Right lobe of liver (tissue), 6 donors: ENCODE data around the gene CPSF4. TPM values are rescaled to one million over a fixed set of nuclear protein-coding genes. Genes with fewer than 3 reads are reported as not detected.

ENCODE experiments used
- ATAC-seq, 4 donors: fragments of 200-7000 bp; cut with Tn5 transposase; one replicate each; pipeline ENCODE4 v1.9.1; 2020; ENCODE audit warnings: mild to moderate bottlenecking in 4 of 4, moderate library complexity in 4 of 4
- DNase-seq, 3 donors: peaks; one replicate each; pipeline ENCODE4 v3.0.0-alpha.2; 2020
- H3K27ac ChIP-seq, 3 donors: fragments of 200-600 bp; one replicate each; pipeline ENCODE4 v1.8.0; 2022
- H3K27me3 ChIP-seq, 2 donors: fragments of 200-600 bp; one replicate each; pipeline ENCODE4 v1.8.0; 2022
- H3K36me3 ChIP-seq, 4 donors: fragments of 200-600 bp; sonication (generic) in 1 of 4; one replicate each; pipeline versions ENCODE4 v1.5.1 to v1.8.0; 2017 to 2022; ENCODE audit warnings: control low read depth in 1 of 4
- H3K4me1 ChIP-seq, 4 donors: fragments of 200-600 bp; sonication (generic) in 1 of 4; one replicate each; pipeline versions ENCODE4 v1.5.1 to v1.8.0; 2017 to 2022; ENCODE audit warnings: control low read depth in 1 of 4
- H3K4me3 ChIP-seq, 3 donors: fragments of 200-600 bp; one replicate each; pipeline ENCODE4 v1.8.0; 2022
- H3K9me3 ChIP-seq, 4 donors: fragments of 200-600 bp; sonication (generic) in 1 of 4; one replicate each; pipeline versions ENCODE4 v1.5.1 to v1.8.0; 2017 to 2022; ENCODE audit warnings: control low read depth in 1 of 4
- POLR2A ChIP-seq: fragments of 450-650 bp; IDR thresholded peaks from one replicate; pipeline ENCODE4 v1.6.1; 2017; ENCODE audit warnings: antibody characterized with exemption, mild to moderate bottlenecking
- WGBS: methylation state at CpG from one replicate; pipeline ENCODE4 v1.1.6; 2018; ENCODE audit warnings: low coverage, low lambda C conversion rate; ENCODE audit not compliant: insufficient coverage; ENCODE audit errors: missing lambda C conversion rate; 5-methylcytosine and 5-hydroxymethylcytosine counted together
- intact Hi-C, 2 donors: fragments of 100-400 bp; cut with DNase I; formaldehyde crosslinking; loops; one replicate each; pipeline versions ENCODE4 v1.11.2 to v1.14.1; 2022
- total RNA-seq, 6 experiments: library from RNA; depleted of rRNA in 2 of 6; stranded (reverse); fragments of >200 nt in 2 of 6; fragmentation: NEBNext Ultra II Directional in 3 of 6; extraction: Animal tissue kit (Norgen Biotek cat#: 25700) in 3 of 6; gene quantifications; one replicate each; pipeline versions ENCODE4 v1.1.0 to v1.2.4, GENCODE V29; 2016 to 2023
- TF ChIP-seq, protein P1 (sequence below), 4 donors: fragments of 200-600 bp in 3 of 4; fragments of 450-650 bp in 1 of 4; IDR thresholded peaks; one replicate each; pipeline versions ENCODE4 v1.5.1 to v1.8.0; 2016 to 2022; ENCODE audit warnings: antibody characterized with exemption in 4 of 4, mild to moderate bottlenecking in 2 of 4
- donor health status: DM: no; HTN: yes; CAD: no.
- donor health status: DM: no; HTN: no; CAD: no.
- donor health status: DM: no; HTN: no; CAD: no.
- donor health status: DM: no; HTN: yes; CAD: no.
- donor health status: DM: no; HTN: yes; CAD: no.

The CPSF4 gene
- total RNA-seq, 6 experiments from 2014 or later: 10.1 to 16.7 (median 12.0) TPM

DNA sequence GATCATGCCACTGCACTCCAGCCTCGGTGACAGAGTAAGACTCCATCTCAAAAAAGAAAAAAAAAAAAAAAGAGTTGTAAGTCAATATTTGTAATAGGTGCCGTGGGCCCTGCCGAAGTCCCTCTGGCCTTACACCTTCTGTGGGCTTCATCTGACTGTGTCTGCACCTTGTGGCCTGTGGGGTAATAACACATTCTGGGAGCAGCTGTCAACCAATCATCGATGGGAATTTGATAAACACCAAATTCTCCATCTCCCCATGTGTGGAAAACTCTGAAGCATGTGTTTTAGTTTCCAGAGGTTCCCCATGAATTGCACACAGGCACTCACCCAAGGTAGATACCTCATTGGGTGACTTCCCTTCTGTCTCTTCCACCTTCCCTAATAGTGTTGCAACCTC, 50.5 kb downstream of the CPSF4 start:
- H3K4me3 ChIP-seq: no peak overlapping the region
- ATAC-seq (peak in 2 of 4 donors; percentile 32 to 50), DNase-seq (peak in 1 of 3 donors; percentile 2)
- no peaks in the 10 kb centered on the region for H3K27me3 ChIP-seq
- TF ChIP-seq, protein P1, sequence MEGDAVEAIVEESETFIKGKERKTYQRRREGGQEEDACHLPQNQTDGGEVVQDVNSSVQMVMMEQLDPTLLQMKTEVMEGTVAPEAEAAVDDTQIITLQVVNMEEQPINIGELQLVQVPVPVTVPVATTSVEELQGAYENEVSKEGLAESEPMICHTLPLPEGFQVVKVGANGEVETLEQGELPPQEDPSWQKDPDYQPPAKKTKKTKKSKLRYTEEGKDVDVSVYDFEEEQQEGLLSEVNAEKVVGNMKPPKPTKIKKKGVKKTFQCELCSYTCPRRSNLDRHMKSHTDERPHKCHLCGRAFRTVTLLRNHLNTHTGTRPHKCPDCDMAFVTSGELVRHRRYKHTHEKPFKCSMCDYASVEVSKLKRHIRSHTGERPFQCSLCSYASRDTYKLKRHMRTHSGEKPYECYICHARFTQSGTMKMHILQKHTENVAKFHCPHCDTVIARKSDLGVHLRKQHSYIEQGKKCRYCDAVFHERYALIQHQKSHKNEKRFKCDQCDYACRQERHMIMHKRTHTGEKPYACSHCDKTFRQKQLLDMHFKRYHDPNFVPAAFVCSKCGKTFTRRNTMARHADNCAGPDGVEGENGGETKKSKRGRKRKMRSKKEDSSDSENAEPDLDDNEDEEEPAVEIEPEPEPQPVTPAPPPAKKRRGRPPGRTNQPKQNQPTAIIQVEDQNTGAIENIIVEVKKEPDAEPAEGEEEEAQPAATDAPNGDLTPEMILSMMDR (IDR thresholded peaks at IDR 0.05): no peak
- TF ChIP-seq POLR2A: no peak
- H3K36me3 ChIP-seq: peaks cover 0 to 16% (median 9%) of the 10 kb centered on the region in 4 donors
- 45% methylated on average over 3 of the region's 4 CpGs for WGBS
- H3K4me1 ChIP-seq: no peaks in the 10 kb centered on the region
- intact Hi-C loops: no loop called here
- no peak overlapping the region for H3K27ac ChIP-seq
- peaks cover 0 to 12% (median 4%) of the 10 kb centered on the region in 4 donors for H3K9me3 ChIP-seq

DNA sequence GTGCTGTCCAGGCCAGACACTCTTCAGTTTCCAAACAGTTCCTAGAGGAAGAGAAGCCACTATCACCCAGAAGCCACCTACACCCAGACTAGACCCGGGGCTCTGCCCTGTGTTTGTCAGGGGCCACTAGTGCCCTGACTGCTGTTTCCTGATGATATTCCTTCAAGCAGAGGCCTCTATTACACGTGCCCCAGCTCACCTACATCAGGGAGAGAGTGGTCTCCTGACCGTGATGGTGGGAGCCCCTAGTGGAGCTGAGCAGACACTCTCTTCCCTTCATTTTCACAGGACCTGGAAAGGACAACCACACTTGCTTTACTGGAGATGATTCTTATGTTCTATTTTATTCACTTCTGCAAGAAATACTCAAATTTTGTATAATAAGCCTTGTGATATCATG, 52.1 kb downstream of the CPSF4 start:
- peaks cover 0 to 29% (median 13%) of the 10 kb centered on the region in 4 donors for H3K36me3 ChIP-seq
- ATAC-seq (no peak), DNase-seq (peak in 1 of 3 donors; percentile 11)
- WGBS: no CpG with 5 or more reads among the region's 3 CpGs
- no peak overlapping the region for H3K4me3 ChIP-seq
- peaks cover 0 to 19% (median 5%) of the 10 kb centered on the region in 4 donors for H3K9me3 ChIP-seq
- no peak for TF ChIP-seq POLR2A
- TF ChIP-seq, protein P1 (IDR thresholded peaks at IDR 0.05): no peak
- H3K27ac ChIP-seq: no peak overlapping the region
- no peaks in the 10 kb centered on the region for H3K4me1 ChIP-seq
- intact Hi-C loops: no loop called here
- no peaks in the 10 kb centered on the region for H3K27me3 ChIP-seq

DNA sequence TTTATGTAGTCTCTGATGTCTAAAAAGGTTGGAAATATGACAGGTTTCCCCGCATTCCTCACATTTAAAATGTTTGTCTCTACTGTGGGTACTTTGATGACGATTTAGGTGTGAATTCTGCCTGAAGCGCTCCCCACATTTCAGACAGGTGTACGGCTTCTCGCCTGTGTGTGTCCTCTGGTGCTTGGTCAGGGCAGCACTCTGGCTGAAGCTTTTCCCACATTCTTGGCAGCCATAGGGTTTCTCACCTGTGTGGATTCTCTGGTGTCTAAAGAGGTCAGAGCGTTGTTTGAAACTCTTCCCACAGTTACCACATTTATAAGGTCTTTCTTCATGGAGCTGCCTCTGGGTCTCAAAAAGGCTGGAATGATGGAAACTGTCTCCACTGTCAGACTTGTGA, 55.1 kb downstream of the CPSF4 start:
- no peaks in the 10 kb centered on the region for H3K27me3 ChIP-seq
- 100% methylated on average over 3 of the region's 6 CpGs for WGBS
- H3K4me1 ChIP-seq: peaks cover 0 to 12% (median 7%) of the 10 kb centered on the region in 4 donors
- DNase-seq (peak in 1 of 3 donors; percentile 1), ATAC-seq (no peak)
- no peak overlapping the region for H3K4me3 ChIP-seq
- intact Hi-C loops: no loop called here
- H3K27ac ChIP-seq: no peak overlapping the region
- TF ChIP-seq, protein P1 (IDR thresholded peaks at IDR 0.05): no peak
- no peak for TF ChIP-seq POLR2A
- H3K9me3 ChIP-seq: peaks cover 0 to 19% (median 5%) of the 10 kb centered on the region in 4 donors
- H3K36me3 ChIP-seq: peaks cover 0 to 48% (median 15%) of the 10 kb centered on the region in 4 donors

DNA sequence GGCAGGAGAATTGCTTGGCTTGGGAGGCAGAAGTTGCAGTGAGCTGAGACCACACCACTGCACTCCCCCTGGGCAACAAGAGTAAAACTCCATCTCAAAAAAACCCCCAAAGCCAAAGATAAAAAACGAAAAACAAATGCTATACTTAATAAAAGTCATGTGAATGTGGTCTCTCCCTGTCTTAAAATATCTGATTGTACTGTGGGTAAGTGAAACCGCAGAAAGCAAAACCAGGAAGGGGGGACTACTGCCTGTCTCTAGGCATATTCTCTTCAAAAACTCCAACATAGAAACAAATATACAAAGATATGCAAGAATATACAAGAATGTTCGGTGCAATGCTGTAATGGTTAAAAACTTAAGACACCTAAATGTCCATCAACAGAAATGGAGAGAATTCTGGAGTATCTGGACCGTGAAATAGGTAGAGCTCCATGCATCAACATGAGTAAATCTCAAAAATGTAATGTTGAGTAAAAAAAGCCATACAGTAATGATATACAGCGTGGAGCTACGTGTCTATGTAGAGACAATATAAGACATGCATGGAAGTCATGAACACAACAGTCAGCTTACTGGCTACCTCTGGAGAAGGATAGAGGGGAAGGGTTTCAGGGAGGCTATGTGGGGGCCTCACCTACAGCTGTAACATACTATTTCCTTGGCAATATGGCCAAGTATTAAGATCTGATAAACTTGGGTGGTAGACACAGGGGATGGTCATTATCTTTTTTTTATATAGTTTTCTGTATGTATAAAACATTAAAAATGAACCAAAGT, 59.2 kb downstream of the CPSF4 start:
- intact Hi-C loops: no loop called here
- peak overlapping the region in 2 of 3 donors; percentile 86 to 100 for H3K4me3 ChIP-seq
- peaks cover 3 to 22% (median 8%) of the 10 kb centered on the region in 4 donors for H3K4me1 ChIP-seq
- TF ChIP-seq, protein P1 (IDR thresholded peaks at IDR 0.05): no peak
- no peak for TF ChIP-seq POLR2A
- ATAC-seq (no peak), DNase-seq (no peak)
- WGBS: 71% methylated on average over 6 of the region's 6 CpGs
- no peak overlapping the region for H3K27ac ChIP-seq
- no peaks in the 10 kb centered on the region for H3K27me3 ChIP-seq
- peaks cover 0 to 45% (median 14%) of the 10 kb centered on the region in 4 donors for H3K36me3 ChIP-seq
- peaks cover 0 to 19% (median 5%) of the 10 kb centered on the region in 4 donors for H3K9me3 ChIP-seq
